NCI-H748 treated with DMSO at 0.1 percent for 48 hours (cell line): ENCODE data around the gene C5.

ENCODE experiments used
- DNase-seq: peaks from one replicate; lab custom pipeline; 2025; lab: John Stamatoyannopoulos, UW

Gene C5

DNA sequence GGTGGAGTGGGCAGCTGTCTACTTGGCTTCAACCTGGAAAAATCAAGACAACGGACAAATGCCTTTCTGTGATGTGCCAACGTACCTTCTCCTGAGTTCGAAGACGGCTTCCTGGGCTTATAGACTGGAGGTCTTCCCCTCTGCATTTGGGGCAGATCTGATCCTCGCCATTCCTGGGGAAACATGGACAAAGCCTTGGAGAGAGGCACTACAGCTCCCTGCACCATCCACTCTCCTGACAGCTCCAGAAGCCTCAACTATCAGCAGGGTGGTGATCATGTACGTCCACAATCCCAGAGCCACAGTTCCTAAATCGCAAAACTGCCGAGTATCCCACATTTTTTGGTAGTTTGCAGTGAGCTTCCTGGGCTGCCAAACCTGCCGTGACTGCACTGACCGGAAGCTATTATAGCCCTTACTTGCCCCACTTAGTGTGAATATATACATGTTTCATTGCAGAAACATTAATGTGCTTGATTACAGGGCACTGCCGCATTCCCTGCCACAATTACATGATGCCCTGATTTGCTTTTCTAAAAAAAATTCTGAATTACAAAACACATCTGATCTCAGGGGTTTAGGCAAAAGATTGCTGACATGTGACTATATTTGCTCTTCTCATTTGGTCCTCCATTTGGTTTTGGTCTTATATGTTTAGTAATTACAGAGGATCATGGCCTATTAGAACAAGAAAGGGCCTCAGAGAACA lies 126.3 kb downstream of the C5 start:
- DNase-seq, result no peak

GRCh38 chr9:120922404-120923195 lies 127.5 kb downstream of the C5 start:
- no peak for DNase-seq

GRCh38 chr9:120921661-120922181 lies 128.4 kb downstream of the C5 start:
- no peak for DNase-seq

GRCh38 chr9:120920806-120921178 lies 129.3 kb downstream of the C5 start:
- no peak for DNase-seq

DNA sequence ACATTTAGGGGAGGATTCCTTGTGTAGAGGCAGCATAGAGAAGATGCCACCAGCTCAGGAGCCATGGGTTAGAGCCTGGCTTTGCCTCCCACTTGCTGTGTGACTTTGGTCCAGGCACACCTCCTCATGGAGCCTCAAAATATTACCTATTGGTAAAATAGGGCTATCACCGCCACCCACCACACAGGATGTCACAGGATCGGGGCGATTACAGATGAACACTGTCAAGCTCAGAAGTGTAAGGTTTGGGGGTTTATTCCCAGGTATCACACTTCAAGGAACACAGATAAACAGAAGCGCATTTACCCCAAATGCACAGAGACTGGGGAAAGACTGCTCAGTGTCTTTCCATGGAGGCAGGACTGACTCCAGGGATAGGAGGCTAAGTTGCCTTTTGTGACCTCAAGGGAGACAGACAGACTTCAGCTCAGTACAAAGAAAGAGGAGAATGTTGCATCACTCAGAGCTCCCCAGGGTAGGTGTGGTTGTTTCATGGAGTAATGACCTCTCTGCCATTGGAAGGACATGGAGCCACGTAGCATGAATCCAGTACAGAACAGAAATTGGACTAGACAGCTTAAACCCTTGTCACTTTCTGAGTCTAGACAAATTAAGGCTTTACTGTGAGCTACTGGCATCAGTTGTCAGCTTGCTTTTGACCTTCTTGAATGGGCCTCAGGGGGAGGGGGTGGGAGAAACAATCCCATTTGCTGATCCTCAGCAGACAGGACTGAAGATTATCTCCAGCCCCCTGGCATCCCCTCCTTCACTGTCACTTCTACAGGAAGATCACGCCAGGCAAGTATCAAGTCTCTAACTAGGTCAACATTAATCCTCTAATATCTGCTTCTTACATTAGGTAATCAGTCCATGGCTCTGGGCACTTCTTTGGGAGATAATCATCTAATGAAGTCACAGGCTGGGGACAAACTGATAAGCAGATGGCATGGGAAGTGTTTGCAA lies 130.0 kb downstream of the C5 start:
- DNase-seq, result no peak

- no peak for DNase-seq
These were observed 130.9 kb downstream of the C5 start for GRCh38 chr9:120918931-120919842.

DNA sequence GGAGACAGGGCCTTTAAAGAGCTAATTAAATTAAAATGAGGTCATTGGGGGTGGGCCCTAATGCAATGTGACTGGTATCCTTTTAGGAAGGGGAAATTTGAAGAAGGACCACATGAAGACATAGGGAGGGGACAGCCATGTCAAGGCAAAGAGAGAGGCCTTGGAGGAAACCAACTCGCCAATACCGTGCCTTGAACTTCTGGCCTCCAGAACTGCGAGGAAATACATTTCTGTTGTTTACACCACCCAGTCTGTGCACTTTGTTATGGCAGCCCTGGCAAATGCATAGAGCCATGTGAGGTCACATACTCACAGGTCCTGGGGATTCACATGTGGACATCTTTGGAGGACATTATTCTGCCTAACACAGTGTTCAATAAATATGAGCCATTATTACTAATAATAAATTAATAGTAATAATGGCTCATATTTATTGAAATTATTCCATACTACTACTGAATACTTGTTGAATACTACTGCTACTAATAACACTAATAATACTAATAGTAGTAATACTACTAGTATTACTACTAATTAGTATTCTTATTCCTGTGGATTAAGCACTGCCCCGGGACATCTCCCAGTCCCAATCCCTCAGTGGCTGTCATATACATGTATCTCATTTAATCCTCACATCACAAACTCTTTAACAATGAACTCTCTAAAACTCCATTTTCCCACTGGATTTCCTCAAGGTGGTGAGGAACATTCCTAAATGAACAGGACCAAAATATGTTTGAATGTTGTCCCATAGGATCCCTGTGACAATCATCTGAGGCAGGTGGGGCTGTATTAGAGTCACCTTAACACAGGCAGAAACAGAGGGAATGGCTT lies 131.9 kb downstream of the C5 start:
- DNase-seq, result no peak

DNA sequence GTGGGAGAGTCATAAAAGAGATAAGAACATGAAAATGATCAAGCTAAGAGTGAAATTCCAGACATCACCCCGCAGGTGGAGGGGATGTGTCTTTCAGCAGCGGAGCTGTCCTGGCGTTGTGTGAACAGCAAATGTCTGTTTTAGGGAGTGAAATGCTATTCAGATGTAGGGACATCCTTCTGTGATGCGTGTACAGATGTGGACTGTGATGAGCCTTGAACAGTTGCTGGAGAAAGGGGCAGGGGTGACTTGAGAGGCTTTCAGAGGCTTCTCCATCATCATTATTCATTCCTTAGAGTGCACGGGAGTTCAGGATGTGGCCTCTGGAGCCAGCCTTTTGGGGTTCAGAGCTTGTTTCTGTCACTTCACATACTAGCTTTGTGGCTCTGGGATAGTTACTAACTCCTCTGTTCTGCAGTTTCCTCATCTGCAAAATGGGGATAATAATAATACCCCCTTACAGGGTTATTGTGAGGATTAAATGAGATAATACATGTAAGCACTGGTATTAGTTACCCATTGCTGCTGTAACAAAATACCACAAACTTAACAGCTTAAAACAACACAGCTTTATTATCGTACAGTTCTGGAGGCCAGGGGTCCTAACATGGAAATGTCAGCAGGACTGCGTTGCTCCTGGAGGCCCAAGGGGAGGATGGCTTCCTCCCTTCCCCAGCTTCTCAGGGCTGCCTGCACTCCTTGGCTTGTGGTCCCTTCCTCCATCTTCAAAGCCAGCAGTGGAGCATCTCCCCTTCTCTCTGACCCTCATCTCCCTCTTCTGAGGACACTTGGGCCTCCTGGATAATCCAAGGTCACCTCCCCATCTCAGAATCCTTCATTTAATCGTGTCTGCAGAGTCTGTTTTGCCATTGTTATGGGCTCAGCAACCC lies 132.8 kb downstream of the C5 start:
- no peak for DNase-seq

DNA sequence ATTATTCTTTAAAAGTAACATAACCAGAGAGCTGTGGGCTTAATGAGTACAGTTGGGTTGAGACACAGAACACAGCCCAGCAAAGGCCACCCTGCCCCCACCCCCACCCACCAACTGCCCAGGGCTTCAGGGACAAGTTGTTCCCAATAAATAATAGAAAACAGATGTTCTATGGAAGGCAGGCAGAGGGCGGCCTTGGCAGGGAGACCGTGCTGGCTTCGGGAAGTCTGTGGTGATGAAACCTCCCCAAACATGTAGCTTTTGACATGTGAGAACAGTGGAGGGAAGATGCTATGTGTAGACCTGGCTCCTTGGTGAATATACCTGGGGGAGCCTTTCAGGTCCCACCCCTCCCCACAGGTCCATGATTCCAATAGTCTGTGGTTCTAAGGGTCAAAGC lies 133.5 kb downstream of the C5 start:
- DNase-seq, result no peak

DNA sequence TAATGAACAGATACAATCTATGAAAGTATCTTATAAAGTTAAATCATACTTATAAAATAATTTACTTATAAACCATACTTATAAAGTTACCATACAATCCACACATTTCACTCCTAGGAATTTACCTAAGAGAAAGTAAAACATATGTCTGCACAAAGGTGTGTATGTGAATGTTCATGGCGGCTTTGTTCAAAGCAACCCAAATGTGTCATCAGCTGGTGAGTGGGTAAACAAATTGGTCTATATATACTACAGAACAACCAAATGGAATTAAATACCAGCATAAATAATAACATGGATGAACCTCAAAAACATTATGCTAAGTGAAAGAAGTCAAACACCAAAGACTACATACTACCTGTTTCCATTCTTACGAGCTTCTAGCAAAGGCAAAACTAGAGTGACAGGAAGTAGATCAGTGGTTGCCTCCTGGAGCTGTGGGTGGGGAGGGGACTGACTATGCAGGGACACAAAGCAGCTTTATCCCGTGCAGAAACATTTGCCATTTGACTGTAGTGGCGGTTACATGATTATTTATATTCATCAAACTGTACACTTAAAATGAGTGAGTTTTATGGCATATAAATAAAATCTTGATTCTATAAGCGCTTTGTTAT lies 134.1 kb downstream of the C5 start:
- no peak for DNase-seq

- DNase-seq, result no peak
These were observed 135.1 kb downstream of the C5 start for GRCh38 chr9:120914953-120915352.

GRCh38 chr9:120914396-120914795 lies 135.7 kb downstream of the C5 start:
- DNase-seq, result no peak

DNA sequence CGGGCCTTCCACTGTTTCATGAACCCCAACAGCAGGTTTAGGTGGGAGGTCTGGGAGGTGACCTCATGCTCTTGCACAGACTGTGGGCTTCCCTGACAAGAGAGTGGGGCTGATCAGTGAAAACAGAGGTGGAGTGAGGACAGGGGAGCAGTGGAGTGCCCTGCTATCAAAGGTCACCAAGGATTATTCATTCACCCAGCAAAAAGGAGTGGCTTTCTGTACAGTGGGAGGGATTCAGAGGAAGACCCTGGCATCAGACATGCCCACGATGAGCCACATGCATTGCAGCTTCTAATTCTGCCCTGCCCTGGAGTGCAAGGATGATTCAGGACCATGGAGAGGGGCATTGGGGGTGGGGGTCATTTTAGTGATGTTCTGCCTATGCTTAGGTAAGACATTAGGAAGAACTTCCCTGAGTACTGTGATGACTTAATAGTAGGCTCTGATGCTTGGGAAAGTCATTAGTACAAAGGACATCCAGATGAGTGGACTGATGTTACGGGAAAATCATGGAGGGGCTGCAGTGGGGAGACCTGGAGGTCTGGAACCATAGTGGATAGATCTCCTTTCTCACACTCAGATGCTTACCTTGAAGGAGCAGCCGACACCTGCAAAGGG lies 136.3 kb downstream of the C5 start:
- DNase-seq, result no peak

GRCh38 chr9:120912958-120913646 lies 137.0 kb downstream of the C5 start:
- DNase-seq, result no peak

DNA sequence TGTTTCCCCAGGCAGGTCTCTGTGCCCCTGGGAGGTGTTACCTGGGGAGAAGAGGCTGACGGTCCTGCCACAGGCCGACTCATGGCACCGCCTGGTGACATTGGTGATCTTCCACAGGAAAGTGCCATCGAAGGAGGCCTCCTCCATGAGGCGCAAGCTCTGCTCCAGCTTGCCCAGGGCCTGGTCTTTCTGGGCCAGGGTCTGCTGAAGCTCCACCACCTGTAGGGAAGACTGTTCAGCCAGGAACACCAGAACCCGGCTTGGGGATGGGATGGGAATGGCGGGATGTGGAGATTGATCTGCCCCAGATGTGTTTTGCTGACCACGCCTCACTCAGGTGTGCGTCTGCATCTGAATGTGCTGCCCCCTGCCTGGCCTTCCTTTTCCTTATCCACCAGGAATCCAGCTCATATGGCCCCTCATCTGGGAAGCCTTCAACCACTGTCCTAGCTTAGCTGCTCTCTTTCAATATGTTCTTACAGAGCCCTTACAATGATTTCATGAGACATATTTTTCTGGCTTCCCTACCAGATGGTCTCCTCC lies 138.7 kb downstream of the C5 start:
- no peak for DNase-seq

DNA sequence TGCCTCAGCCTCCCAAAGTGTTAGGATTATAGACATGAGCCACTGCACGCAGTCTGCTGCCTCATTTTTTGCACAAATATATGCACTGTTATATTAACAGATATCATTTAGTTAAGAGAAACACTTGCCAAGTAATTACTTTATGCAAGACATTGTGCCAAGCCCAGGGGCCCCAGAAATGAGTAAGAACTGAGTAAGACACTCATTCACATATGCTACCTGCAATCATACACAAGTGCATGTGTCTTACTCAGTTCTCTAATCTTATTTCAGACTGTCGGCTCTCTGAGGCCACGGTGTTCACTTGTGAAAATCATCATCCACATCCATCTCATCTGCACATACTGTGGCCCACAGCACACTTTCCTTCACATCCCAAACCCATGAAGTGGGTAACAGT lies 139.4 kb downstream of the C5 start:
- no peak for DNase-seq

GRCh38 chr9:120909904-120910303 lies 140.2 kb downstream of the C5 start:
- DNase-seq, result no peak
